GM21360 (cell line): Measurements from ENCODE around the gene IDUA.

Source experiments
- ATAC-seq: cut with Tn5 transposase; IDR thresholded peaks from one replicate; pipeline ENCODE4 v1.9.1; 2021; ENCODE audit warnings: mild to moderate bottlenecking, moderate library complexity; ENCODE audit not compliant: unreplicated experiment

IDUA gene

GRCh38 chr4:1027915-1028238 is 41.0 kb downstream of the IDUA start:
- no peak for ATAC-seq

DNA sequence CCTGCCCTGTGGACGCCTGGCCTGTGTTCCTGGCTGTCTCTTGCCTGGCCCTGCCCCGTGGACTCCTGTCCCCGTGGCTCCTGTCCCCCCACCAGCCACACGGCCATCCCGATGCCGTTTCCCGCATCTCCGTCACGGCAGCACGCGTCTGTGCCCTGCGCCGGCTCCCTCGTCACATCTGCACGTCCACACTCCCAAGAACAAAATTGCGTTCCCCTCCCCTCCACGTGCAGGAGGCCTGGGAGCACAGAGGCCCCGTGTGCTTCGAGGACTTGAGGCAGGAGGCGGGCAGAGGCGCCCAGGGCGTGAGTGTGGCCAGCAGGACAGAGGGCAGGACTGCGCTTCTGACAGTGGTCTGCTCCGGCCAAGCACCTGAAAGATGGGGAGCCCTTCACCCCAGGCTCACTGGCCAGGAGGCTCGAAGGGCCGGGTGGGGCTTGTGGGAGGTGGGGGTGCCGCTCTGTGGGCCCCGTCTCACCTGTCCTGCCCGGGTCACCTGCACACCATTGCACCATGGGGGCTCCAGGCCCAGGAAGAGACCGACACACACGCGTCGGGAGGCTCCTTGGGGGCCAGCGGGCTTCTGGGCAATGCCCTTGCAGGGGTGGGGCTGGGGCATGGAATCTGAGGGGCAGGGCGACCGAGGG is 41.9 kb downstream of the IDUA start:
- ATAC-seq, result no peak

DNA sequence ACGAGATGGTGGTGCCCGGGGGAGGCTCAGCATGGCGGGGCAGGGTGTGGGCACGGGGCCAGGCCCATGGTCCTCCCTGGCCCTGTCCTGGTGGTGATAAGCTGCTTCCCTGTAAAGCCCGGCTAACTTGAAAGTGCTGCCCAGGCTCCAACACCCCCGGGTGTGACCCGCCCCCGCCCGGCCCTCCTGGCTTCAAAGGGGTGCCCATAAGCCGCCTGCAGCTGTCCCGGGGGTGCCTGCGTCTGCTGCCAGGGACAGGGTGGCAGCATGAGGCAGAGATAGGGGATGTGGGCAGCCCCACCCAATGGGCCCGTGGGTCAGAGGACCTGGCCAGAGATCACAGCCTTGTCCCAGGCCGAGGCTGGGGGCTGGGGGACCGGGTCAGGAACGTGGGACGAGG is 42.7 kb downstream of the IDUA start:
- ATAC-seq, result no peak

DNA sequence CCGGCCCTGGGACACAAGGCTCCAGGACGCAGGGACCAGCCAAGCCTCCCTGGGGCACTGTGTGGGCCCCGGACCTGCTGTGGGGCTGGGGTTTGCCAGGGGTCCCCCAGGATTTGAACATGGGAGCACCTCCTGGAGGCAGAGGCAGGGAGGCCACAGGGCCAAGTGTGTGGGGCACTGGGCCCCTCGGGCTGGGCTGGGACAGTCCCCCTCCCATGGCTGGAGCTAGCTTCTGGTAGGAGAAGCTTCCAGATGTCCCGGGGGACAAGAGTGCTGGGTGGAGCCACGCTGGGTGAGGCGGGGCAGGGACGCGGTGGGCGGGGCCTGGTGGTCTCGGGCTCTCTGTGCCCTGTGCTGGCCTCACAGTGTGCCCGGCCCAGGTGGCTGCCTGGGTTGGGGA is 43.2 kb downstream of the IDUA start:
- no peak for ATAC-seq

DNA sequence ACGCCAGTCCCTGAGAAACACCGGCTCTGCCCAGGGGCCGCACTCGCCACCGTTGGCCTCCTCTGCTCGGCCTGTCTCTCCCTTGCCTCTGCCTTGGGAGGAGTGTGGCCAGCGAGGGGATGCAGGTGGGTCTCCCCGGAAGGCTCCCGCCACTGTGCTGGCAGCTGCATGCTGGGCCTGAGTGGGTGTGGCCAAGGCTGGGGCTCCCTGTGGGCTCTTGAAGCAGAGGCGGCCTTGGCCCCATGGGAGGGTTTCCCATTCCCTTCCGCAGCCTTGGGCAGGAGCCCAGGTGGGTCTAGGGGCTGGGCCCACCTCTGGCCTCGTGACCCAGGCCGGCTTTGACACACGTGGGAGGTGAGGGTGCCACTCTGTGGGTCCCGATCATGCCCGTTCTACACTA is 43.7 kb downstream of the IDUA start:
- no peak for ATAC-seq

DNA sequence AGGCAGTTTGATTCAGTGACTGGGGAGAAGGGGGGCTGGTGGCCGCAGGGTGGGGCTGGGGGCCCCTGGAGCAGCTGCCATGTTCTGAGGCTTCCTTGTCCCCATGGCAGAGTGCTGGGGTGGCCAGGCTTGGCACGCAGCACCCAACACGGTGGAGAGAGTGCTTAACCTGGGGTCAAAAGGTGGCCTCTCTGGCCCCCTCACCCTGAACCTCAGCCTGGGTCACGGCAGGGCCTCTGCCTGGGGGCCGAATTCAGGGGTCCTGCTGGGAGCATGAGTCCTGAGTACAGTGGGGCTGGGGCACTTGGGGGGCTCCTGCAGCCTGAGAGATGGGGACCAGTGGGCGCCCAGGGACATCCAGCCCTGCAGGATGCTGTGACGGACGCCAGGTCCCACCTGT is 44.5 kb downstream of the IDUA start:
- ATAC-seq, result no peak

- ATAC-seq, result no peak
These were observed 45.3 kb downstream of the IDUA start for GRCh38 chr4:1031956-1032795.

DNA sequence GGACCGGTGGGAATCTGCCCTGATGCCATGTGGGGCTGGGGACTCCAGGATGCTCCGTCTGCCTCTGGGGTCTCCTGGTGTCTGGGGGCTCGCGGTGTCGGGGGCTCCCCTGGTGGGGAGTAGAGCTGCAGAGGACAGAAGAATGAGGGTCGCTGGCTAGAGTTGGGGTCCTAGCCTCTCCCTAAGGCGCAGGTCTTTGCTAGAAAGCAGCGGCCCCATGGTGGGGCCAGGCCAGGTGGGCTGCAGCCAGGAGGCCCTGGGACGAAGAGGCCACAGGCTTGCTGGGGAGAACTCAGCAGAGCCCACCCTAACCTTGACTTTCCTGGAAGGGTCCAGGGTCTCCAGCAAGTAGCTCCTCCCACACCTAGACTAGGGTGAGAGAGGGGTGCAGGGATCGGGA is 46.0 kb downstream of the IDUA start:
- ATAC-seq, result no peak

DNA sequence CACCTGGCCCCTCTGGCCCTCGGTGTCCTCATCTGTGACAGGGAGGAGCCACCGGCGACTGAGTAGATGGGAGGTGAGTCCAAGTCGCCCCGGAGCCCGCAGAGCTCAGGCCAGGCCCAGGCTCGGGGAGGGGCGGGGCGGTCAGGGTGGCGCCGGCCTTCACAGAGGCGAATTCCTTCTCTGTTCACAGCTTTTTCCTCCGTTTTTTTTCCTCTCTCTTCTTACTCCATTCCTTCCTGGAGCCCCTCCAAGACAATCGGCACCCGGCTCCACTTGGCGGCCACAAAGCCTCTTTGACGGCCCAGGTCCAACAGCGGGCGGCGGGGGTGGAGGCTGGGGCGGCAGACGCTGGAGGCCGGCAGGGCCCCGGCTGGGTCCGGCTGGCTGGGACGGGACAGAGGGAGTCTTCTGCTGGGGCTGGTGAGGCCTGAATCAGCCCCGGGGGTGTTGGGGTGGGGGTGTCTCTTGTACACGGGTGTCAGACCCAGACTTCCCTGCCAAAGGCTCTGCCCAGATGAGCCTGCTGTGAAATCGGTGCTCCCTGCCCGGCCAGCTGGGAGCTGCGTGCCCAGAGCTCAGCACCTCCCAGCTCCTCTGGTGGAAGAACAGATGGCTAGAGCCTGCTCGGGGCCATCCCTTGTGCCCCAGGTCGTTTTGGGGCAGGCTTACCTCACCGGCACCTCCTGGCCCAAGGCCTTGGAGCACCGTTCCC is 47.2 kb downstream of the IDUA start:
- ATAC-seq, result no peak

GRCh38 chr4:1035510-1035909 is 48.7 kb downstream of the IDUA start:
- ATAC-seq, result no peak

- ATAC-seq, result no peak
These were observed 49.3 kb downstream of the IDUA start for GRCh38 chr4:1036095-1036494.

DNA sequence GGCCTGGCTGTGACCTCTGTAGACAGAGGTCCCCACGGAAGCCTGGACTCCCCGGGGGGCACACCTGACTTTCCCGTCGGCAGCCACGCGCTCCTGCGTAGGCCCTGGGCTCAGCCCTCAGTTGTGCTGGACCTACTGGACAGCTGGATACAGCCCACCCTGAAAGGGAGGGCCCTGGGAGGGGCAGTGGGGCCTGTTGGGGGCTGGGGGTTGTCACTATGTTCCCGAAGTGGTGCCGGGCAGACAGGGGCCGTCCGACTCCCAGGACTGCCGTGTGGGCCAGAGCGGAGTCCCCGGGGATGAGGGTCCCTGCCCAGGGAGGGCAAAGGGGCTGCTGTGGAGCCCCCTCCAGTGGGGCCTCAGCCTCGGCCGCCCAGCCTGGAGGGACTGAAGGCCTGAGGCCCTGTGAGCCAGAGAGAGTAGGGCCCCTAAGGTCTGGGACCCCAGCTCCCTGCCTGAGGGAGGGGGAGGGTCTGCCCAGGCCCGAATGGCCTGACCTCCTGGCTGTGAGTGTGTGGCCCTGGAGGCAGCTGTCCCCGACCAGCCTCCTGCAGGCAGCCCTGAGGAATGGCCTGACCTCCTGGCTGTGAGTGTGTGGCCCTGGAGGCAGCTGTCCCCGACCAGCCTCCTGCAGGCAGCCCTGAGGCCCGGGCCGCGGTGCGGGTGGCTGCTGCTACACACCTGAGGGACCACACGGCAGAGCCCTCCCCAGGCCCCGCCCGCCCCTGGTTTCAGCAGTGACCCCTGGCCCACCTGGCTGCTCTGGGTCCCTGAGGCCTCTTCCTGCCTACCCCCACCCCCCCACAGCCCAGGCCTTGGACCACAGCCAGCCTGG is 50.3 kb downstream of the IDUA start:
- no peak for ATAC-seq

GRCh38 chr4:1038948-1039492 is 52.2 kb downstream of the IDUA start:
- no peak for ATAC-seq

GRCh38 chr4:1039493-1040343 is 52.9 kb downstream of the IDUA start:
- no peak for ATAC-seq

- ATAC-seq, result no peak
These were observed 53.7 kb downstream of the IDUA start for GRCh38 chr4:1040344-1041146.

GRCh38 chr4:1041147-1041935 is 54.5 kb downstream of the IDUA start:
- no peak for ATAC-seq

GRCh38 chr4:1041936-1042330 is 55.1 kb downstream of the IDUA start:
- no peak for ATAC-seq

DNA sequence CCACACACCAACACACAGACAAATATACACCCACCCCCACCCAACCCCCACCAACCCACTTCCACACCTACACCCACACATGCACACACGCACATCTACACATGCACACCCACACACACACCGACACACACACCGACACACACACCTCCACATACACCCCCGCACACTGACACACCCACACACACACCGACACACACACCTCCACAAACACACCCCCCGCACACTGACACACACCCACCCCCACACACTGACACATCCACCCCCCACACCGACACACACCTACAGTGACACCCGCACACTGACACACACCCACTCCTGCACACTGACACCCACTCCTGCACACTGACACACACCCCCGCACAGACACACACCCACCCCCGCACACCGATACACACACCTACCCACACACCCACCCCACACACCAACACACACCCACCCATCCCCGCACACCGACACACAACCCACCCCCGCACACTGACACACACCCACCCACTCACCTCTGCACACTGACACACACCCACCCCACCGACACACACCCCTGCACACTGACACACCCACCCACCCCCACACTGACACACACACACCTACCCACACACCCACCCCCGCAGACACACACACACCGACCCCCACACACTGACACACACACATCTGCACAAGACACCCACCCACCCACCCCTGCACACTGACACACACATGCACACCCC is 55.7 kb downstream of the IDUA start:
- ATAC-seq, result no peak
